ENCODE results near the gene SMIM43. TPM values are rescaled to one million over a fixed set of nuclear protein-coding genes. Genes with fewer than 3 reads are reported as not detected.

Gene SMIM43
- polyA plus RNA-seq, 1 of the 3 experiments (the other 2 are of a cell fraction) = 37.2 TPM

Other genes starting within 250 kb of the SMIM43 start
- gene ANXA5, start 68.2 kb downstream of the SMIM43 start, polyA plus RNA-seq (2012; rRNA removed) = 379 and 420 TPM in 2 replicates
- 38.8 and 49.5 TPM in 2 replicates for gene EXOSC9, start 36.2 kb upstream of the SMIM43 start, polyA plus RNA-seq (2012; rRNA removed)
- gene CCNA2, start 58.7 kb upstream of the SMIM43 start, polyA plus RNA-seq (2012; rRNA removed) = 23.0 and 23.8 TPM in 2 replicates
- gene BBS7, start 105.3 kb upstream of the SMIM43 start, polyA plus RNA-seq (2012; rRNA removed) = 24.3 and 27.3 TPM in 2 replicates
- not detected in 2 replicates for gene TRPC3, start 186.9 kb upstream of the SMIM43 start, polyA plus RNA-seq (2012; rRNA removed)

Measured in SK-N-SH (cell line).